Panc1 (cell line): Measurements from ENCODE around the gene HRNR. TPM values are rescaled to one million over a fixed set of nuclear protein-coding genes. Genes with fewer than 3 reads are reported as not detected.

Experiments
- ATAC-seq: fragments of 200-7000 bp; cut with Tn5 transposase; 2 replicates; pipeline ENCODE4 v1.9.1; 2020; ENCODE audit warnings: mild to moderate bottlenecking, moderate library complexity
- BruUV-seq: library from RNA; stranded (reverse); fragments of 400-500 nt; replicated peaks from 2 replicates; lab custom pipeline; 2021; lab: Mats Ljungman, UMichigan
- CTCF ChIA-PET: fragments of 300-600 bp; sonication (Branson Sonifier 250); formaldehyde crosslinking; loops from one replicate; lab custom pipeline; 2022; ENCODE audit warnings: antibody characterized with exemption; lab: Charles Lee
- POLR2A ChIA-PET: fragments of 300-600 bp; sonication (Branson Sonifier 250); formaldehyde crosslinking; loops from one replicate; lab custom pipeline; 2022; ENCODE audit warnings: antibody characterized with exemption; lab: Charles Lee
- DNase-seq: peaks from one replicate; pipeline ENCODE4 v3.0.0-alpha.2; 2010; ENCODE audit warnings: low read depth, low spot score
- H3K27ac ChIP-seq: 2 replicates; pipeline ENCODE4 v1.5.1; 2011; ENCODE audit warnings: mild to moderate bottlenecking, low read length, inconsistent platforms
- H3K27me3 ChIP-seq: fragments of 200-500 bp; sonication (Bioruptor generic); 2 replicates; pipeline ENCODE4 v1.6.0; 2014; ENCODE audit warnings: low read length, inconsistent platforms; ENCODE audit not compliant: control insufficient read depth, insufficient read depth
- H3K36me3 ChIP-seq: fragments of 200-500 bp; sonication (Bioruptor generic); 2 replicates; pipeline ENCODE4 v1.5.1; 2014; ENCODE audit warnings: inconsistent platforms, mild to moderate bottlenecking, low read length, moderate library complexity; ENCODE audit not compliant: control insufficient read depth, insufficient read depth
- H3K4me1 ChIP-seq: 2 replicates; pipeline ENCODE4 v1.5.1; 2011; ENCODE audit warnings: inconsistent platforms, mild to moderate bottlenecking, low read length, moderate library complexity; ENCODE audit not compliant: control insufficient read depth, insufficient read depth
- H3K4me3 ChIP-seq, 2 experiments: 2 replicates each; pipeline ENCODE4 v1.5.1; 2011 to 2012; ENCODE audit warnings: low read depth in 2 of 2, low read length in 2 of 2, mild to moderate bottlenecking in 2 of 2, inconsistent platforms in 1 of 2, moderate library complexity in 1 of 2
- H3K9me3 ChIP-seq: fragments of 200-500 bp; sonication (Bioruptor generic); 2 replicates; pipeline ENCODE4 v1.5.1; 2014; ENCODE audit warnings: low read depth, mild to moderate bottlenecking, inconsistent platforms, low read length, moderate library complexity; ENCODE audit not compliant: control insufficient read depth, insufficient read depth
- CTCF ChIP-seq: fragments of 450-650 bp; IDR thresholded peaks from 2 replicates; pipeline ENCODE4 v1.5.1; 2017; ENCODE audit warnings: mild to moderate bottlenecking
- POLR2AphosphoS5 ChIP-seq: IDR thresholded peaks from 2 replicates; pipeline ENCODE4 v1.6.1; 2012; ENCODE audit warnings: mild to moderate bottlenecking, low read depth, low read length, moderate library complexity
- REST ChIP-seq, 2 experiments: IDR thresholded peaks; 2 replicates each; pipeline ENCODE4 v1.6.1; 2011 to 2012; ENCODE audit warnings: low read depth in 2 of 2, control low read depth in 1 of 2, low read length in 1 of 2, mild to moderate bottlenecking in 1 of 2, moderate library complexity in 1 of 2; ENCODE audit not compliant: insufficient read depth in 1 of 2
- TCF7L2 ChIP-seq: IDR thresholded peaks from 2 replicates; pipeline ENCODE4 v1.6.1; 2011; ENCODE audit warnings: mild to moderate bottlenecking, low read depth, low read length, inconsistent platforms
- in situ Hi-C: cut with HindIII; loops from 2 replicates; pipeline ENCODE4 v1.10.0; 2016; ENCODE audit warnings: low sequenced_read_pairs, low pct_unique_long_range_greater_than_20kb
- intact Hi-C: fragments of 100-400 bp; cut with micrococcal nuclease; formaldehyde crosslinking; loops from one replicate; pipeline ENCODE4 v1.10.0; 2022; ENCODE audit not compliant: unreplicated experiment
- total RNA-seq: library from RNA; stranded (reverse); gene quantifications from one replicate; pipeline ENCODE4 v1.2.1, GENCODE V29; 2021; ENCODE audit not compliant: unreplicated experiment

Gene HRNR
- total RNA-seq, 1 experiment from 2014 or later, result not detected

GRCh38 chr1:152162792-152163463 lies 61.1 kb downstream of the HRNR start:
- H3K9me3 ChIP-seq, result no peaks in the 10 kb centered on the region
- H3K36me3 ChIP-seq, result no peaks in the 10 kb centered on the region
- no peak overlapping the region for H3K4me3 ChIP-seq
- ATAC-seq, result no peak
- no peak overlapping the region for H3K27ac ChIP-seq
- intact Hi-C loops (no loop called here), in situ Hi-C loops (no loop called here)
- POLR2A ChIA-PET, result no interaction called here
- TF ChIP-seq POLR2AphosphoS5, result no peak
- no peak for TF ChIP-seq TCF7L2
- TF ChIP-seq CTCF, result no peak
- TF ChIP-seq REST (IDR thresholded peaks at IDR 0.05; ENCODE audit: insufficient read depth in 1 of 2, low read depth in 2 of 2, low read length in 1 of 2), result no peak
- CTCF ChIA-PET, result no interaction called here
- peak; percentile 54 for DNase-seq
- no peaks in the 10 kb centered on the region for H3K4me1 ChIP-seq
- H3K27me3 ChIP-seq, result no peaks in the 10 kb centered on the region
- no TSS peak for BruUV-seq

Other genes with a start within 250 kb of the HRNR start
- gene S100A10, start 230.3 kb downstream of the HRNR start, total RNA-seq, result 1,621 TPM
- 474 TPM for gene S100A11, start 187.2 kb downstream of the HRNR start, total RNA-seq
- not detected for gene TCHHL1, start 135.1 kb downstream of the HRNR start, total RNA-seq
- 0.28 TPM for gene TCHH, start 108.7 kb downstream of the HRNR start, total RNA-seq
- not detected for gene RPTN, start 65.0 kb downstream of the HRNR start, total RNA-seq
- gene FLG, start 101.0 kb upstream of the HRNR start, total RNA-seq, result not detected
- not detected for gene FLG2, start 135.8 kb upstream of the HRNR start, total RNA-seq
- gene CRNN, start 190.1 kb upstream of the HRNR start, total RNA-seq, result not detected